Stimulated activated CD4-positive, alpha-beta T cell treated with anti-CD3 and anti-CD28 coated beads, Interleukin-2, amount 100 ng/mL, for 24 hours (primary cell): ENCODE results near the gene MFN2.
"Not testable (repeated sequence)": the region's sequence is repeated elsewhere in the genome, so short reads cannot be mapped to it uniquely, and the experiment has no call there.

Source experiments
- DNase-seq, 2 donors: peaks; one replicate each; pipeline ENCODE4 v3.0.0-alpha.2; 2020

The MFN2 gene

DNA sequence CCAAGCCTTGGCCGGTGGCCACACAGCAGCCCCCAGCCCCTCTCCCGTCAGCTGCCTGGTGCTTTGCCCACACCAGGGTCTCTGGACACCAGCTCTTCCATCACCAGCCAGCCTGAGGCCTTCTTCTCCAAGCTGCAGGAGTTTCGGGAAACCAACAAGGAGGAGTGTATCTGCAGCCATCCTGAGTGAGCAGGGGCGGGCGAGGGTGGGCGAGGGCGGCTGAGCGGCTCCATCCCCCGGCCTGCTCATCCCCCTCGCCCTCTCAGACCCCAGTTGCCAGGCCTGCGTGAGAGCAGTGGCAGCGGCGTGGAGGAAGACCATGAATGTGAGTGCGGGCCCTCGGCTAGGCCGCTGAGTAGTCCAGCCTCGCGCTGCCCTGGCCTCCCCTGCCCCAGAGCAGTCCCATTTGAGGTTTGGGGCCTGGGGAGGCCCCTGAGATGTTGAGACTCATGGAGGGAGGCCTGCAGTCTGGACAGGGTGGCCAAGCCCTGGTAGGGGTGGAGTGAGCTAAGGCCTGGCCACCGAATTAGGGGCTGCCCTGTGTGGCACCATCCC lies 48.8 kb downstream of the MFN2 start:
- DNase-seq, result no peak

DNA sequence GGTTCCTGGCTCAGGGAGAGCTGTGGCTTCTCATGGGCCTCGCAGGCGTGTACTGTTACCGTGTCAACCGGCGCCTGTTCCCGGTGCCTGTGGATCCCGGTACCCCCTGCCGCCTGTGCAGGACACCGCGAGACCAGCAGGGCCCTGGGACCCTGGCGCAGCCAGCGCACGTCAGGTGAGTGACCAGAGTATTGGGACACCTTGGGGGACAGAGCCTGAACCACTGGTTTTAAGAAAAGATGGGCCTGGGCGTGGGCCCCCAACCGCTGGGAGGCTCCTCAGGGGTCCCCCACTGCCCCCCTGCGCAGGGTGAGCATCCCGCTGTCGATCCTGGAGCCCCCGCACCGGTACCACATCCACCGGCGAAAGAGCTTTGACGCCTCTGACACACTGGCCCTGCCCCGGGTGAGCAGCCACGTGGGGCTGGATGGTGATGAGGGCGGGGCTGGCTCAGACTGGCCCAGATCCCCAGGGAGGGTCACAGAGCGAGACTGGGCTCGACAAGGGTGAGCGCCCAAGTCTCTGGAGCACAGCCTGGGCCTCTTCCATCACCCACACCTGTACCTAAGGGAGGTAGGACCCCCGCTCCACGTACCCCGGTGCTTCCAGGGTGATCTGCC lies 49.6 kb downstream of the MFN2 start:
- no peak for DNase-seq

GRCh38 chr1:12031039-12031980 lies 51.1 kb downstream of the MFN2 start:
- DNase-seq, result peak; percentile 49 to 62

DNA sequence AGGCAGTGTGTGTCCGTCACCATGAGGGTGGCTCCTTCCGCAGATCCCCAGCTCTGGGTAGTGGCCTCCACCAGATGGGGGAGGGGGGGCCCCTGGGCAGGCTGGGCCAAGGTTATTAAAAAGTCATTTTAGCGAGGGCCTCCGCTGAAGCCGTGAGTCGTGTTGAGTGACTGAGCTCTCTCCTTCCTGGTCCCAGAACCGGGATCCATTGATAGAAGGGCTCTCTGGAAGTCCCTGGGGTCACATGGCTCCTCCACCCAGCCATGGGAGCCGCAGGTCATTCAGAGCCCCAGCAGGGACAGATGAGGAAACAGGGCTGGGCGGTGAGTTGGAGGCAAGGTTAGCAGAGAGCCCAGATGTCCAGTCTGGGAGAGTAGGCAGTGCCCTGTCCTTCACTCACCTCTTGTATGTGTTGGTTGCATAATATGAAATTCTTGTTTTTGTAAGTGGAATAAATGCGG lies 51.9 kb downstream of the MFN2 start:
- no peak for DNase-seq

- DNase-seq, result not testable (repeated sequence)
Observed at GRCh38 chr1:12033441-12033840, 53.2 kb downstream of the MFN2 start.

- DNase-seq, result no peak
Observed at GRCh38 chr1:12034381-12034801, 54.1 kb downstream of the MFN2 start.

- no peak for DNase-seq
Observed at GRCh38 chr1:12035312-12035711, 55.1 kb downstream of the MFN2 start.

DNA sequence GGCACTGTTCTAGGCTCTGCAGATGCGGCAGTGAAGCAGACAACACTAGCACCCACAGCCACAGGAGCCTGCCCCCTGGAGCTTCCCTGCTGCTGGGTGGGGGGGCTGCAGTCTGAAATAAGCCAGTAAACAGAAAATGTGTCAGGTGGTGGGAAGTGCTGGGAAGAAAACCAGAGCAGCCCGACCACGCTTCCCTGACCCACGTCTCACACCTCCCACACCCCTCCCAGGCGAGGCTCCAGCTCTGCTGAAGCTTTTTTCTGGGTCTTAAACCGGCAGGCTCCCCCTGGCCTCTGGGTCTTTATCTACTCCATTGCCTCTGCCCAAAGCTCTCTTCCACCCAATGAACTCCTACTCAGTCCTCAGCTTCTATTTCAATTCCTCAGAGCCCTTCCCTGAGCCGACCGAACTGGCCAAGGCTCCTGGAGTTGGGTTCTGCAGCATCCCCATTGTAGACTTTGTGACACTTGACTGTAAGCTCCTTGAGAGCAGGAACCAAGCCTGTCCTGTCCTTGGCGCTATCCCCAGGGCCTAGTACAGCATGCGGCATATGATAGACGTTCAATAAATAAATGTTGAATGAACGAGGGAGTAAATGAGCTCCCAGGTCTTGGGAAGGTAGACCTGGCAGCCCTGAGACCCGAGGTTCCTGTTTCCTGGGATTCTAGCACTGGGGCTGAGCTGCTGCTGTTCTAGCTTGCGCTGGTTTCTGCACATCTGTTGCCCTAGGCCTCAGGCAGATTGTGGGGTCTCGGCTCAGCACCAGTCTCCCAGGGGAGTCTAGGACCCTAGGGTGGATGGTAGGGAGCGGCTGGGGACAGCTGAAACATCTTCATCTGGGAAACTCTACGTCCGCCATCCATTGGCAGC lies 57.5 kb downstream of the MFN2 start:
- DNase-seq, result no peak

DNA sequence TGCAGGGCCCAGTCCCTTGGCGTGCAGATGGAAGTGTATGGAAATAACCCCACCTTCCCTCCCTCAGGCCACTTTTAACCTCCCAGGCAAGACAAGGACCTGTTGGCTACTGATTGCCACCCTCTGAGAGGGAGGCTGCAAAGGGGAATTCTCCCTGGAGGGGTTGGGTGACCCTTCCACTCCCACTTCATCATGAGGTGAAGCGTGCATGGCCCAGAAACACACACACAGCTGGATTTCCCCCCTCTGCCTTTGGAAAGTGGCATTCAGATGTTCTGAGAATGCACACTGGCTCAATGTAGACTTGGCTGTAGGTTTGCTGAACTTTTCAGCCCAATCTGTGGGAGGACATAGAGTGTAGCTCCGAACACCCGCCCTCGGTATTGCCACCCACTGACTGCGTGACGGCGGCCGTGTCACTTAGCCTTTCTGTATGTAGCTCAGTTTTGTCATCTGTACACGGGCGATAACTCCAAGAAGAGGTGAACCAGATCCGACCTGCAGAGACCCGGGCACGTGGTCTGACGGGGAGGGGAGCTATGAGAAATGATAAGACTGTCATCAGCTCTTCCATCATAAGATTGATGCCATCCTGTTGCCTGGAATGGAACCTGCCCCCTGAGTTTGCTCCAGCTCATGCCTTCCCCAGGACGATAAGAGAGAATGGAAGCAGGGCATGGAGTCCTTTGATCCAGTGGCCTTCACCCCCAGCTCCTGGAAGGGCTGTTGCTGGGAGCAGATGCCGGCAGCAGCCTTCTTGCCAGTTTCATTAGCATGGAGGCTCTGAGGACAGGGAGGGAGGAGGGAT lies 58.3 kb downstream of the MFN2 start:
- DNase-seq, result no peak

- DNase-seq, result no peak
Observed at GRCh38 chr1:12039164-12039525, 58.9 kb downstream of the MFN2 start.

- not testable (repeated sequence) for DNase-seq
Observed at GRCh38 chr1:12039824-12040456, 59.7 kb downstream of the MFN2 start.

DNA sequence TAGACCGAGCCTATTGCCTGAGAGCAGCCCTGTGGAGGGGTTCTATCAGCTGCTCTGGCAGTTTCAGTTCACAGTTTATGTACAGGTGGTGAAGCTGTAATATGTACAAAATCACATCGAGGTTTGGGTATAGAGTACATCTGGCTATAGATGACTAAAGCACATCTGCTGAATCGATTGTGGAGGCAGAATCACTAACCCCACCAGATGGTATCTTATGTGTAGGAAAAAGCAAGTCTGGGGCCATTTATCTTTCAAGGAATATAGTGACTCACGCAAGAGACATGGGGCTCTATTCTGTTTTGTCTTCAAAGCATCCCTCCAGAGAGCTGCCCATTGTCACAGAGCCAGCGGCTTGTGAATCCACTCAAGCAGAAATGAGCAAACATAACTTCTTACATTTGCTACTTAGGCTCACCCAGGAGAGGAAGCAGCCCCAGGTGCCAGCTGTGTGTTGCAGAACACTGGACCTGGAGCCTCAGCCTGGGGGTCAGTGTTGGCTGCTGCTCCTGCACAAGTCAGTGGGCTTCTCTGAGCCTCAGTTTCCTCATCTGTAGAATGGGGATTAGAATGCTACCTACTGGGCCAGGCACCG lies 60.3 kb downstream of the MFN2 start:
- DNase-seq, result peak in 1 of 2 donors; percentile 23

GRCh38 chr1:12044187-12044877 lies 64.1 kb downstream of the MFN2 start:
- DNase-seq, result not testable (repeated sequence)

DNA sequence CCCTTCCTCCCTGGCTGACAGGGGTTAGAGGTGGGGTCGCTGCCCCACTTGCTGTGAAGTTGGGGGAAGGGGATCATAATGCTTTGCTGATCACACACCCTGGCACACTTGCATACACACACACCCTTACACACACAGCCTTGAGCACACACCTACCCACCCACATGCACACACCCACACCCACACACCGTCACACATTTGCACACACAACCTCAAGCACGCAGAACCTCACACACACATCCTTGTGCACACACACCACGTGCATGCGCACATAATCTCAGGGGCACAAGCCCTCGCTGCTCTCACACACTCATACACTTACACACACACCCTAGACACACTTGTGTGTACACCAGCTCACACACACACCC lies 66.5 kb downstream of the MFN2 start:
- DNase-seq, result no peak

DNA sequence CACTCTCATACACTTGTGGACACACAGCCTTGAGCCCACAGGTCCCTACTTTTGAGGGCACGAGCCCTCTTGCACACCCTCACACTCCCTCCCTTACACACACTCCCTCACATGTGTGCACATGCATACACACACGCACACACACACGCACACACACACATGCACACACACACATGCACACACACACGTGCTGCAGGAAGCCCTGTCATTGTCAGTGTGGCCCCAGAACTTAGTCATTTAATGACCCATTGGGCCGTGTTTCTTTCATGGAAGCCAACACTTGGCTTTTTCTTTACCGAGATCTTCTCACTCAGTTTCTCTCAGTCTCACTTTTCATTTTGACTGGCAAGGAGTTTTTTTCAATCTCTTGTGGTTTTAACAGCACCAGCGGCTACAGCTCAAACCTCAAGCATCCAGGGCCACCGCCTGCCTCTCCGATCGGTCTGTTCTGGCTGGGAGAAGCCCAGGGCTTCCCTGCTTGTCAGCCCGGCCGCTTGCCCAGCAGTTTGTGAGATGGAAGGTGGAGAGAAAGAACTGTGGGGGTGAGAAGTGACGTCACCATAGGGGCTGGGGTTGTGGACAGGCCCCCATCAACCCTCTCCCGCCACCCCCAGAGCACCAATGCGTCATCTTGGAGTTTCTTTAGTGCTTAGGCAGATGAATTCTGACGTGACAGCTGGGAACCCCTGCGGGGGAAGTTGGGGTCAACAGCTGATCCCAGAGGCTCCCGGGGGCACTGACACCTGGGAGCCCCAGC lies 67.1 kb downstream of the MFN2 start:
- DNase-seq, result peak; percentile 66 to 75

GRCh38 chr1:12048372-12048771 lies 68.1 kb downstream of the MFN2 start:
- DNase-seq, result no peak

- DNase-seq, result no peak
Observed at GRCh38 chr1:12049616-12050015, 69.4 kb downstream of the MFN2 start.

DNA sequence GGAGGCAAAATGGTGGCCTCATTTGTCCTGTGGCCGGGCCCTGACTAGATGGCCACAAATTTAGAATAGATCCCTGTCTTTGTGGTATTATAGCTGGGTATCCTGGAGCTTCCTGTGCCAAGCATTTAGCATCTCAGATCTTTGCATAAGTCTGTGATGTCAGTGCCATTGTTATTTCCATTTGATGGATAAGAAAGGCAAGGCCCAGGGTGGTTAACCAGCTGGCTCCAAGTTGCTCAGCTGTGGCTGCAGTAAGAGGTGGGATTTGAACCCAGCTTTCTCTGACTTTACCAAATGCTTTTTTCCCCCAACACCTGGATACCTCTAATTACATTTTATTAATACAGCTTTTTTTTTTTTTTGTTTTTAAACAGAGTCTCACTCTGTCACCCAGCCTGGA lies 71.1 kb downstream of the MFN2 start:
- no peak for DNase-seq

- DNase-seq, result peak; percentile 42 to 51
Observed at GRCh38 chr1:12052008-12052573, 71.8 kb downstream of the MFN2 start.
